NCI-H2196 (cell line): ENCODE measurements around the gene KCTD20.
"Not testable (repeated sequence)": the region's sequence is repeated elsewhere in the genome, so short reads cannot be mapped to it uniquely, and the experiment has no call there.

Experiments
- DNase-seq: peaks from one replicate; lab custom pipeline; 2025; ENCODE audit not compliant: unreplicated experiment; lab: John Stamatoyannopoulos, UW

The KCTD20 gene

GRCh38 chr6:36443471-36444428 is 950 bp downstream of the KCTD20 start:
- peak; percentile 32 for DNase-seq

- DNase-seq, result no peak
Measured at GRCh38 chr6:36444470-36444869, 1.7 kb downstream of the KCTD20 start.

DNA sequence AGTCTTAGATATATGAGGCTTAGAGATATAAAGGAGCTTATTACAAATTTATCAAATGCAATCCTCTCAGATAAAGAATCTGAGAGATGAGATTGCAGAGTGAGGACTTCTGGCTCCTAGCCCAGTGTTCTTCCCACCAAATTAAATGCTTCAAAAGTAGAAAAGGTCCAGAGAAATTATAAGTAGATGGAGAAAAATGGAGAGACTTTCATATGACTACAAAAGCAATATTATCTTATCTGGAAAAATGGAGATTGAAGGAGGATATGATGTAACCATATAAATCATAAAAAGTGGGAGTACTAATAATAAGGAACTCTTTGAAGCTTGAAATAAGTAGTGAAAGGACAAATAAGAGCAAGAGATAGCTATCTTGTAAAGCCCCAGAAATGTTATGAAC is 2.8 kb downstream of the KCTD20 start:
- DNase-seq, result no peak

DNA sequence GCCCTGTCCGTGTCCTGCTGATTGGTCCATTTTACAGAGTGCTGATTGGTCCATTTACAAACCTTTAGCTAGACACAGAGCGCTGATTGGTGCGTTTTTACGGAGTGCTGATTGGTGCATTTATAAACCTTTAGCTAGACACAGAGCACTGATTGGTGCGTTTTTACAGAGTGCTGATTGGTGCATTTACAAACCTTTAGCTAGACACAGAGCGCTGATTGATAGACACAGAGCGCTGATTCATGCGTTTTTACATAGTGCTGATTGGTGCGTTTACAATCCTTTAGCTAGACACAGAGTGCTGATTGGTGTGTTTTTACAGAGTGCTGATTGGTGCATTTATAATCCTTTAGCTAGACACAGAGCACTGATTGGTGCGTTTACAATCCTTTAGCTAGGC is 6.4 kb downstream of the KCTD20 start:
- DNase-seq, result not testable (repeated sequence)

DNA sequence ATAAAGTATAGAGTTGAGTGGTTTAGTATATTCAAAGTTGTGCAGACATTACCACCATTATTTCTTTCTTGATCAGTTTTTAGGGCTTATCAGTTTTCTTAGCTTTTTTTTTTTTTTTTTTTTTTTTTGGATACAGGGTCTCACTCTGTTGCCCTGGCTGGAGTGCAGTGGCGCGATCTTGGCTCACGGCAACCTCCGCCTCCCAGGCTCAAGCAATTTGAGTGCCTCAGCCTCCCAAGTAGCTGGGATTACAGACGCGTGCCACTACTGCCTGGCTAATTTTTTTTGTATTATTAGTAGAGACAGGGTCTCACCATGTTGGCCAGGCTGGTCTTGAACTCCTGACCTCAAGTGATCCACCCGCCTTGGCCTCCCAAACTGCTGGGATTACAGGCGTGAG is 10.1 kb downstream of the KCTD20 start:
- not testable (repeated sequence) for DNase-seq

- no peak for DNase-seq
Measured at GRCh38 chr6:36455486-36456027, 12.8 kb downstream of the KCTD20 start.

GRCh38 chr6:36459501-36459900 is 16.7 kb downstream of the KCTD20 start:
- no peak for DNase-seq

DNA sequence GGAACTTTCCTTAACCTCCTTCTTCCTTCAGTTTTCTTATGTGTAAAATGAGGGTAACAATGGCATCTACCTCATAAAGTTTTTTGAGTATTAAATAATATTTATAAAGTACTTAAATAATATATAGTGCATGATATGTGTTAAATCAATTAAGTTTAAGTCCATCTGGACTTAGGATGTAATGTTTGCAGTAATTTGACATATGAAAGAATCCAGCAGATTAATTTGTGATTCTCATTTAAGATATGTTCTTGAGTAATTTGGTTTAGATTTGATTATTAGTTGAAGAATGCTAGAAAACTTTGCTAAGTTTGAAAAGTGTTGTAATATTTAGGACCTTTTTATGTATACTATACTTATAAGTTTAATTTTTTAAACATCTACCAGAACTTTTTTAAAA is 18.1 kb downstream of the KCTD20 start:
- no peak for DNase-seq

GRCh38 chr6:36461646-36462045 is 18.8 kb downstream of the KCTD20 start:
- no peak for DNase-seq

GRCh38 chr6:36463676-36464075 is 20.9 kb downstream of the KCTD20 start:
- no peak for DNase-seq

DNA sequence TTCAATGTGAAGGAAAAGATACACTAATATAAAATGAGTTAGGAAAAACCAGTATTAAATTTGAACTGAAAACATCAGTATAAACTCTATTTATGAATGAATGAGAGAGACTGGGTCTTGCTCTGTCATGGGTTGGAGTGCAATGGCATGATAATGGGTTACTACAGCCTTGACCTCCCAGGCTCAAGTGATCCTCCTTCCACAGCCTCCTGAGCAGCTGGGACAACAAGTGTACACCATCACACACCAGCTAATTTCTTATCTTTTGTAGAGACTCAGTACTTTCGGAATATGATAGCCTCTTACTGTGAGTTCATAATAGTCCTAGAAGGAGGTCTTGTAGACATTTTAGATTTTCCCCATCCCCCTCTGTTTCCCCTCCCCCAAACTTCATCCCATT is 21.4 kb downstream of the KCTD20 start:
- DNase-seq, result no peak

DNA sequence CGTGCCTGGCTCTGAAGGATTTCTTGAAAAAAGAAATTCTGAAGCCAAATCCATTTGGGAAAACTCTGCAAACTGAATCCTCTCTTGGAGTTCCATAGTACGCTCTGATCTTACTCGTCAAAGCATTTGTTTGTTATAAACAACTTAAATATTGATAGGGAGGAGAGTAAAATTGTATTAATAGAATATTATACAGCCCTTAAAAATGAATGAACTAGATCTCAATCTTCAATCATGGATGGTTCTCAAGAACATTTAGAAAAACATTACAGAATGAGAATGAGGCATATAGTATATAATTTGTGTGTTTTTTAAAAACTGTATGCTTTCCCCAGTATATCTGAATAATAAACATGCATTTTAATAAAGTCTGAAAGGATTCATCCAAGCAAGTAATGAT is 24.8 kb downstream of the KCTD20 start:
- no peak for DNase-seq

DNA sequence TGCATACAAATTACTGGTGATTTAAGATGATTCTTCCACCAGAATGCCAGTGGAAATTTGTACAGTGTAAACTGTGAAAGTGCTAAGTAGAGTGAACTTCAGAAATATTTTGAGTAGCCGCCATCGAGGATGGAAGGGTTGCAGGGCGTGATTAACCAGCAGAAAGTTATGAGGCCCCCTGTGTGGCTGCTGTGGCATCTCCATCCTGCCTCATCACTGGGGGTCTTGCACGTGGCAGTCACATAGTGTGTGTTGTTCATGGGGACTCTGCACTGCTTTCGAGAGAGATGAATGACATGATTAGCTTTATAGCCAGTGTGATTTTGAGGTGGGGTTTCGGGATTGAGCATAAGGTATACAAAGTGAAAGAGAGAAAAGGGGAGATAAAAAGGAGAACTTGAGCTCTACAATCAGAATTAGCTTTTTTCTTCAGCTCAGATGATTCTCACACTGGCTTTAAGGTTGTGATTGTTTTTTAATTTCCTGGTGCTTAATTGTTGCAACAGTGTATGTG is 26.4 kb downstream of the KCTD20 start:
- DNase-seq, result no peak

- DNase-seq, result no peak
Measured at GRCh38 chr6:36469946-36470345, 27.1 kb downstream of the KCTD20 start.

GRCh38 chr6:36478051-36478526 is 35.3 kb downstream of the KCTD20 start:
- no peak for DNase-seq

DNA sequence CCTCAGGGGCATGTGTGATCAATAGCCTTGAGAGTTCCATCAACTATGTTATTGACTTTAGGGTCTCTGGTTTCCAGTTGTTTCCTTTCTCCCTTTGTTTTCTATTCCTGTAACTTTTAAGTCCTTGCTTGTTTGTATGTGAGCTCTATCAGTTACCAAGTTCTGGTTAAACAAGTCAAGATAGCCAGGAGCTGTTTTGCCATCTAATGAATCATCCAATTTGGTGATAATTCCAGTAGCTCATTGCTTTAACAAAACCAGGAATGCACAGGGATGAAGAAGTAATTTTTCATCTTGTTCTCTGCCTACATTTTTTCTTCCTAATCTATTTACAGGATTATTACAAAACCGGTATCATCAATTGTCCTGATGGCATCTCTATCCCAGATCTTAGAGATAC is 36.5 kb downstream of the KCTD20 start:
- no peak for DNase-seq

DNA sequence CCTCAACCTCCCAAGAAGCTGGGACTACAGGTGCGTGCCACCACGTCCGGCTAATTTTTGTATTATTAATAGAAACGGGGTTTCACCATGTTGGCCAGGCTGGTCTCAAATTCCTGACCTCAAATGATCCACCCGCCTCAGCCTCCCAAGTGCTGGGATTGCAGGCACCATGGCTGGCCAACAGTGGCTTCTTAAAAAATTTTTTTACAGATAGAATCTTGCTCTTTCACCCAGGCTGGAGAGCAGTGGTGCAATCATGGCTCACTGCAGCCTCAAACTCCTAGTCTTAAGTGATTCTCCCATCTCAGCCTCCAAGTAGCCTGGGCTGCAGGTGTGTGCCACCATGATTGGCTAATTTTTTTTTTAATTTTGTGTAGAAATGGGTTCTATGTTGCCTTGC is 40.5 kb downstream of the KCTD20 start:
- not testable (repeated sequence) for DNase-seq

DNA sequence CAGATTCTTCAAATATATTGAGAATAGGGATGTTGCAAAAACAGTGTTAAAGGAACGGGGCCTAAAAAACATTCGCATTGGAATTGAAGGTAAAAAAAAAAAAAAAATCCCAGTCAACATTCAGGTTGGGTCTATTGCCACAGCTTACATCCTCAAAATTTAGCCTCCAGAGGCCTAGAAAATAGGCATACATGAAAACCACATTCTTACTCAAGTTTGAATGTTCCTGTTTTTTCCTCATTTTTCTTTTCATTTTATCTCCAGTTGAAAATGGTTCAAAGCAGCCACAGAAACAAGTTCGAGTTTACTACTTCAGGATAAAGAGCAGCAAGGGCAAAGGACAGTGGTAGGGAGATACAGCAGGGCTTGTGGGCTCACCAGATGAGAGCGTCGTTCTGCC is 41.9 kb downstream of the KCTD20 start:
- no peak for DNase-seq

- DNase-seq, result no peak
Measured at GRCh38 chr6:36487698-36488097, 44.9 kb downstream of the KCTD20 start.

- no peak for DNase-seq
Measured at GRCh38 chr6:36488221-36488620, 45.4 kb downstream of the KCTD20 start.

GRCh38 chr6:36489426-36489825 is 46.6 kb downstream of the KCTD20 start:
- no peak for DNase-seq

- DNase-seq, result no peak
Measured at GRCh38 chr6:36491378-36491965, 48.7 kb downstream of the KCTD20 start.
